OCI-LY7 (cell line): Measurements from ENCODE around the gene MPV17L2.

ENCODE experiments used
- EZH2phosphoT487 ChIP-seq: fragments of 200-600 bp; sonication (generic); IDR thresholded peaks from 2 replicates; pipeline ENCODE4 v1.6.1; 2018; ENCODE audit warnings: low read depth, borderline replicate concordance, mild to moderate bottlenecking, mixed run types, antibody characterized with exemption, low read length, moderate library complexity, mixed read lengths
- TF ChIP-seq, protein P1 (sequence below): fragments of 200-600 bp; sonication (generic); conservative IDR thresholded peaks from 2 replicates; pipeline ENCODE4 v1.5.1; 2014; ENCODE audit warnings: mild to moderate bottlenecking, antibody characterized with exemption, low read length, moderate library complexity, mixed read lengths

DNA sequence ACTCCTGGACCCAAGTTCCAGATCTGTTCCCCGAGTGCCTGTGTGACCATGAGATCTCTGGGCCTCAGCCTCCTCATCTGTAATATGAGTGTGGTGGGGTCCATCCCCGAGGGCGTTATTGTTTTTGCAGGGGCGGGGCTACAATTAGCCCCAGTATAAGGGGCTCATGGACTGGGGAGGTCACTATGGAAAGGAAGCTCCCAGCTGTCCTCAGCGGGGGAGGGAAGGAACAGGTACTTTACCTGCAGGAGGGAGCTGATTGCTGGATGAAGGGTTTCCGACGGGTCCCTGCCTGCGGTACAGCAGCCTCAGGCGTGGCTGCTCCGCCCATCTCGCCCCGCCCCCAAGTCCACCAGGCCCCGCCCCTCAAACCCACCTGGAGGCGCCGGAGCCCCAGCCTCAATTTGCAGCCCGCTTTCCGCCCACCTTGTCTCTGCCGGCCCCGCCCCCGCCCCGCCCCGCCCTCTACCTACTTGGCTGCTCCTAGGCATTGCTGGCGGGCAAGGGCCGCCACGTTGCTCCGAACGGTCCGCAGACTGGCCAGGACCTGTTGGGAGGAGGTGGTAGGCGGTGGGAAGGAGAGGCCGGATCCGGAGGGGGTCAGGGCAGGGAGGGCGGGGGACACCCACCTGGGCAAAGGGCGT is 27.7 kb downstream of the MPV17L2 start:
- TF ChIP-seq, protein P1, sequence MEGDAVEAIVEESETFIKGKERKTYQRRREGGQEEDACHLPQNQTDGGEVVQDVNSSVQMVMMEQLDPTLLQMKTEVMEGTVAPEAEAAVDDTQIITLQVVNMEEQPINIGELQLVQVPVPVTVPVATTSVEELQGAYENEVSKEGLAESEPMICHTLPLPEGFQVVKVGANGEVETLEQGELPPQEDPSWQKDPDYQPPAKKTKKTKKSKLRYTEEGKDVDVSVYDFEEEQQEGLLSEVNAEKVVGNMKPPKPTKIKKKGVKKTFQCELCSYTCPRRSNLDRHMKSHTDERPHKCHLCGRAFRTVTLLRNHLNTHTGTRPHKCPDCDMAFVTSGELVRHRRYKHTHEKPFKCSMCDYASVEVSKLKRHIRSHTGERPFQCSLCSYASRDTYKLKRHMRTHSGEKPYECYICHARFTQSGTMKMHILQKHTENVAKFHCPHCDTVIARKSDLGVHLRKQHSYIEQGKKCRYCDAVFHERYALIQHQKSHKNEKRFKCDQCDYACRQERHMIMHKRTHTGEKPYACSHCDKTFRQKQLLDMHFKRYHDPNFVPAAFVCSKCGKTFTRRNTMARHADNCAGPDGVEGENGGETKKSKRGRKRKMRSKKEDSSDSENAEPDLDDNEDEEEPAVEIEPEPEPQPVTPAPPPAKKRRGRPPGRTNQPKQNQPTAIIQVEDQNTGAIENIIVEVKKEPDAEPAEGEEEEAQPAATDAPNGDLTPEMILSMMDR: no peak
- TF ChIP-seq EZH2phosphoT487: no peak
